Transverse colon (tissue), 4 donors: ENCODE results near the gene MYO3A. TPM values are rescaled to one million over a fixed set of nuclear protein-coding genes. Genes with fewer than 3 reads are reported as not detected.
"Not testable (repeated sequence)": the region's sequence is repeated elsewhere in the genome, so short reads cannot be mapped to it uniquely, and the experiment has no call there.

Source experiments
- DNase-seq: peaks from one replicate; pipeline ENCODE4 v3.0.0-alpha.2; 2019
- H3K27ac ChIP-seq, 4 donors: fragments of 200-600 bp; sonication (generic); 2 replicates each; pipeline ENCODE4 v1.5.1; 2016 to 2018; ENCODE audit warnings: inconsistent platforms in 4 of 4
- H3K27me3 ChIP-seq: fragments of 200-600 bp; sonication (generic); 2 replicates; pipeline ENCODE4 v1.5.1; 2017; ENCODE audit warnings: inconsistent platforms
- H3K36me3 ChIP-seq, 4 donors: fragments of 200-600 bp; sonication (generic); 2 replicates each; pipeline ENCODE4 v1.5.1; 2017 to 2019; ENCODE audit warnings: inconsistent platforms in 4 of 4
- H3K4me1 ChIP-seq, 4 donors: fragments of 200-600 bp; sonication (generic); 2 replicates each; pipeline ENCODE4 v1.5.1; 2017 to 2020; ENCODE audit warnings: inconsistent platforms in 4 of 4
- H3K4me3 ChIP-seq, 4 donors: fragments of 200-600 bp; sonication (generic); 1 replicate in 1 of 4; 2 replicates in 3 of 4; pipeline versions ENCODE4 v1.5.1 to v1.6.1; 2017 to 2019; ENCODE audit warnings: inconsistent platforms in 4 of 4
- H3K9me3 ChIP-seq, 2 donors: fragments of 200-600 bp; sonication (generic); 2 replicates each; pipeline ENCODE4 v1.5.1; 2017 to 2019; ENCODE audit warnings: inconsistent platforms in 2 of 2
- EP300 ChIP-seq: sonication (generic); formaldehyde crosslinking; IDR thresholded peaks from one replicate; pipeline ENCODE4 v1.6.1; 2017; ENCODE audit warnings: antibody characterized with exemption, low read depth
- POLR2A ChIP-seq: fragments of 450-650 bp; IDR thresholded peaks from one replicate; pipeline ENCODE4 v1.6.1; 2016; ENCODE audit warnings: antibody characterized with exemption, mild to moderate bottlenecking, moderate library complexity
- POLR2AphosphoS5 ChIP-seq, 3 donors: sonication (generic); formaldehyde crosslinking; IDR thresholded peaks; one replicate each; pipeline ENCODE4 v1.6.1; 2016; ENCODE audit warnings: antibody characterized with exemption in 3 of 3
- WGBS, 2 donors: methylation state at CpG; one replicate each; pipeline ENCODE4 v1.1.5; 2018; ENCODE audit warnings: low coverage in 1 of 2; 5-methylcytosine and 5-hydroxymethylcytosine counted together
- in situ Hi-C, 4 donors: fragments of 200-750 bp; cut with MboI; loops; one replicate each; pipeline versions ENCODE4 v1.15.0 to v1.15.1; 2017; ENCODE audit warnings: low sequenced_read_pairs in 3 of 4, low pct_ligation_motif_present in 1 of 4, low pct_unique_long_range_greater_than_20kb in 1 of 4
- intact Hi-C: fragments of 100-400 bp; cut with DNase I; formaldehyde crosslinking; loops from one replicate; pipeline ENCODE4 v1.15.1; 2023; ENCODE audit warnings: low total_unique reads
- total RNA-seq, 4 donors: library from RNA; depleted of rRNA; stranded (reverse); fragments of >200 nt; gene quantifications; one replicate each; pipeline ENCODE4 v1.1.0, GENCODE V29; 2016
- TF ChIP-seq, protein P1 (sequence below), 5 experiments: fragments of 200-600 bp in 3 of 5; fragments of 450-650 bp in 2 of 5; sonication (generic) in 3 of 5; IDR thresholded peaks; 1 replicate in 2 of 5; 2 replicates in 3 of 5; pipeline ENCODE4 v1.5.1; 2016 to 2017; ENCODE audit warnings: antibody characterized with exemption in 5 of 5, inconsistent platforms in 3 of 5, mild to moderate bottlenecking in 2 of 5, moderate library complexity in 1 of 5

Gene MYO3A
- total RNA-seq, 4 donors from 2014 or later: 0.27 to 1.3 (median 1.2) TPM; not detected in 1

GRCh38 chr10:26067680-26068079 is 133.7 kb downstream of the MYO3A start:
- no peak for DNase-seq
- intact Hi-C loops (no loop called here), in situ Hi-C loops (no loop called here)
- no peak for TF ChIP-seq EP300
- TF ChIP-seq POLR2A: no peak
- TF ChIP-seq, protein P1, sequence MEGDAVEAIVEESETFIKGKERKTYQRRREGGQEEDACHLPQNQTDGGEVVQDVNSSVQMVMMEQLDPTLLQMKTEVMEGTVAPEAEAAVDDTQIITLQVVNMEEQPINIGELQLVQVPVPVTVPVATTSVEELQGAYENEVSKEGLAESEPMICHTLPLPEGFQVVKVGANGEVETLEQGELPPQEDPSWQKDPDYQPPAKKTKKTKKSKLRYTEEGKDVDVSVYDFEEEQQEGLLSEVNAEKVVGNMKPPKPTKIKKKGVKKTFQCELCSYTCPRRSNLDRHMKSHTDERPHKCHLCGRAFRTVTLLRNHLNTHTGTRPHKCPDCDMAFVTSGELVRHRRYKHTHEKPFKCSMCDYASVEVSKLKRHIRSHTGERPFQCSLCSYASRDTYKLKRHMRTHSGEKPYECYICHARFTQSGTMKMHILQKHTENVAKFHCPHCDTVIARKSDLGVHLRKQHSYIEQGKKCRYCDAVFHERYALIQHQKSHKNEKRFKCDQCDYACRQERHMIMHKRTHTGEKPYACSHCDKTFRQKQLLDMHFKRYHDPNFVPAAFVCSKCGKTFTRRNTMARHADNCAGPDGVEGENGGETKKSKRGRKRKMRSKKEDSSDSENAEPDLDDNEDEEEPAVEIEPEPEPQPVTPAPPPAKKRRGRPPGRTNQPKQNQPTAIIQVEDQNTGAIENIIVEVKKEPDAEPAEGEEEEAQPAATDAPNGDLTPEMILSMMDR (IDR thresholded peaks at IDR 0.05): no peak
- TF ChIP-seq POLR2AphosphoS5 (IDR thresholded peaks at IDR 0.05): no peak
- no peaks in the 10 kb centered on the region for H3K9me3 ChIP-seq
- no peaks in the 10 kb centered on the region for H3K4me1 ChIP-seq
- no peak overlapping the region for H3K4me3 ChIP-seq
- no peaks in the 10 kb centered on the region for H3K36me3 ChIP-seq
- no peak overlapping the region for H3K27ac ChIP-seq
- no peaks in the 10 kb centered on the region for H3K27me3 ChIP-seq
- 45 to 67% methylated on average over 1 of the region's 1 CpG for WGBS, 2 donors

DNA sequence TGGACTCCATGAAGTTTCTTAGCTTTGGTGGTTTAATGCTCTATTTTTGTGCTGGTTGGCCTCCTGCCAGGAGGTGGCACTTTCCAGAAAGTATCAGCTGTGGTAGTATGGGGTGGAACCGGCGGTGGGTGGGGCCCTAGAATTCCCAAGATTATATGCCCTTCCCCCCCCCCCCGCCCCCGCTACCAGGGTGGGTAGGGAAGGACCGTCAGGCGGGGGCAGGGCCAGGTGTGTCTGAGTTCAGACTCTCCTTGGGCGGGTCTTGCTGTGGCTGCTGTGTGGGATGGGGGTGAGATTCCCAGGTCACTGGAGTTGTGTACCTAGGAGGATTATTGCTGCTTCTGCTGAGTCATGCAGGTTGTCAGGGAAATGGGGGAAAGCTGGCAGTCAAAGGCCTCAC is 146.9 kb downstream of the MYO3A start:
- H3K27ac ChIP-seq: peak overlapping the region; percentile 12 to 67 (median 60)
- DNase-seq: peak; percentile 79
- in situ Hi-C loops, H3K36me3 ChIP-seq, H3K4me3 ChIP-seq, H3K4me1 ChIP-seq, H3K9me3 ChIP-seq, H3K27me3 ChIP-seq, intact Hi-C loops: not testable (repeated sequence)
- WGBS, 2 donors: no CpG with 5 or more reads among the region's 7 CpGs

GRCh38 chr10:26081459-26081858 is 147.4 kb downstream of the MYO3A start:
- Histone ChIP-seq H3K4me1 (no peaks in the 10 kb centered on the region), H3K36me3 (no peaks in the 10 kb centered on the region), H3K4me3 (no peak overlapping the region), H3K27me3 (no peaks in the 10 kb centered on the region), H3K9me3 (no peaks in the 10 kb centered on the region), H3K27ac (peak overlapping the region; percentile 11 to 63 (median 48))
- intact Hi-C loops (no loop called here), in situ Hi-C loops (no loop called here)
- no peak for TF ChIP-seq EP300
- TF ChIP-seq, protein P1 (IDR thresholded peaks at IDR 0.05): no peak
- TF ChIP-seq POLR2A: no peak
- no peak for TF ChIP-seq POLR2AphosphoS5 (IDR thresholded peaks at IDR 0.05)
- DNase-seq: no peak
- WGBS, 2 donors: 79% methylated on average over 4 of the region's 4 CpGs; no CpG with 5 or more reads in 1 of the 2 donors

DNA sequence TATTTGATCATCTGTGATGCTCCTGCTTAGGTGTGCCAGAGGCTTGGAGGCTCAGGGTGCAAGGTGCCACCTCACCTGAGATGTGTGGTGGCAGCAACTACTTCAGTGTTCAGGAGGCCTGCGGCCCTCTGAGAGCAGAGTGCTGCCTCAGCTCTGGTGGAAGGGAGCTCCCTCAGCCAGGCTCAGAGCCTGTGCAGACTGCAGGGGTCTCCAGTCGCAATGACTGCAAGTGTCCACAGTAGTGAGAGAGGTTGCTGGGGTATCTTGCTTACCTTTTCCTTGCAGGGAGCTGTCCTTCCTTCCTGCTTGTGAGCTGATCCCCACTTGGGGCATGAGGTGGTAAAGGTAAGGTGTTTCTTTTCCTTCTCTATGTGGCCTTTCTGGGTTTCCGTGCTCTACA is 151.5 kb downstream of the MYO3A start:
- Histone ChIP-seq H3K27me3 (no peaks in the 10 kb centered on the region), H3K9me3 (no peaks in the 10 kb centered on the region), H3K27ac (no peak overlapping the region), H3K4me3 (no peak overlapping the region), H3K36me3 (no peaks in the 10 kb centered on the region), H3K4me1 (no peaks in the 10 kb centered on the region)
- in situ Hi-C loops (no loop called here), intact Hi-C loops (no loop called here)
- whole genome bisulfite sequencing, 2 donors: 69% methylated on average over 3 of the region's 3 CpGs; no CpG with 5 or more reads in 1 of the 2 donors
- DNase-seq: no peak
- TF ChIP-seq EP300 (no peak), POLR2A (no peak), POLR2AphosphoS5 (IDR thresholded peaks at IDR 0.05) (no peak)
- TF ChIP-seq, protein P1 (IDR thresholded peaks at IDR 0.05): no peak

GRCh38 chr10:26087666-26088065 is 153.6 kb downstream of the MYO3A start:
- Histone ChIP-seq H3K36me3 (no peaks in the 10 kb centered on the region), H3K9me3 (no peaks in the 10 kb centered on the region), H3K27me3 (no peaks in the 10 kb centered on the region), H3K4me1 (no peaks in the 10 kb centered on the region), H3K27ac (no peak overlapping the region), H3K4me3 (no peak overlapping the region)
- in situ Hi-C loops (no loop called here), intact Hi-C loops (no loop called here)
- TF ChIP-seq EP300 (no peak), POLR2AphosphoS5 (IDR thresholded peaks at IDR 0.05) (no peak), POLR2A (no peak)
- TF ChIP-seq, protein P1 (IDR thresholded peaks at IDR 0.05): no peak
- 80 to 84% methylated on average over 3 of the region's 3 CpGs for WGBS, 2 donors
- no peak for DNase-seq
